ENCODE data around the gene EFHD2. TPM values are rescaled to one million over a fixed set of nuclear protein-coding genes. Genes with fewer than 3 reads are reported as not detected.

The EFHD2 gene
- total RNA-seq, 1 donor from 2014 or later = 26.0 TPM

GRCh38 chr1:15477646-15478212, 68.0 kb downstream of the EFHD2 start:
- Histone ChIP-seq H3K27ac (ENCODE audit: low read depth, low read length) (no peak overlapping the region), H3K4me3 (ENCODE audit: insufficient read depth, low read depth, low read length) (no peak overlapping the region), H3K9me3 (ENCODE audit: insufficient read depth, low read depth, low read length) (no peaks in the 10 kb centered on the region), H3K4me2 (ENCODE audit: low read length) (no peak overlapping the region), H2AFZ (ENCODE audit: low read depth, low read length) (no peak overlapping the region), H3K9ac (ENCODE audit: low read length) (no peak overlapping the region), H4K20me1 (ENCODE audit: insufficient read depth, low read length) (no peaks in the 10 kb centered on the region), H3K27me3 (ENCODE audit: insufficient read depth, low read length) (no peaks in the 10 kb centered on the region), H3K79me2 (ENCODE audit: insufficient read depth, low read length) (no peaks in the 10 kb centered on the region), H3K4me1 (ENCODE audit: insufficient read depth, low read length) (no peaks in the 10 kb centered on the region), H3K36me3 (ENCODE audit: insufficient read depth, low read length) (no peaks in the 10 kb centered on the region)
- TF ChIP-seq CTCF (IDR thresholded peaks at IDR 0.05; ENCODE audit: insufficient read depth, low read depth, low read length) (no peak), EZH2 (IDR thresholded peaks at IDR 0.05; ENCODE audit: insufficient read depth, low read length) (no peak)
- no peak for DNase-seq (ENCODE audit: low read depth)
- Mint-ChIP-seq H3K27ac (ENCODE audit: unreplicated experiment) (no peak overlapping the region), H3K9me3 (ENCODE audit: unreplicated experiment) (no peaks in the 10 kb centered on the region), H3K27me3 (ENCODE audit: low read depth, unreplicated experiment) (peaks cover 2% of the 10 kb centered on the region), H3K36me3 (ENCODE audit: low read depth, unreplicated experiment) (no peaks in the 10 kb centered on the region), H3K4me3 (ENCODE audit: unreplicated experiment) (no peak overlapping the region), H3K4me1 (ENCODE audit: low read depth, unreplicated experiment) (no peaks in the 10 kb centered on the region)
- no peak for FAIRE-seq

Other genes with a start within 250 kb of the EFHD2 start
- gene FHAD1, start 162.7 kb upstream of the EFHD2 start, total RNA-seq = 0.25 TPM in 1 of 2 replicates, not detected in the other
- not detected in 2 replicates for gene CTRC, start 28.6 kb downstream of the EFHD2 start, total RNA-seq
- not detected in 2 replicates for gene CELA2A, start 46.8 kb downstream of the EFHD2 start, total RNA-seq
- not detected in 2 replicates for gene CELA2B, start 66.2 kb downstream of the EFHD2 start, total RNA-seq
- gene CASP9, start 114.3 kb downstream of the EFHD2 start, total RNA-seq = 7.3 and 8.5 TPM in 2 replicates
- 19.6 and 20.7 TPM in 2 replicates for gene DNAJC16, start 117.0 kb downstream of the EFHD2 start, total RNA-seq
- 0.41 and 0.53 TPM in 2 replicates for gene AGMAT, start 175.2 kb downstream of the EFHD2 start, total RNA-seq
- gene DDI2, start 207.6 kb downstream of the EFHD2 start, total RNA-seq = 24.1 and 26.1 TPM in 2 replicates